GM12864 (cell line): ENCODE results near the gene MGMT.

Source experiments
- DNase-seq: peaks from one replicate; pipeline ENCODE4 v3.0.0-alpha.2; 2011; ENCODE audit warnings: low read depth
- H3K4me3 ChIP-seq: 2 replicates; pipeline ENCODE4 v1.5.1; 2011; ENCODE audit warnings: mild to moderate bottlenecking, low read depth, low read length, control low read depth
- TF ChIP-seq, protein P1 (sequence below): IDR thresholded peaks from 2 replicates; pipeline ENCODE4 v1.5.1; 2011; ENCODE audit warnings: low read depth, mild to moderate bottlenecking, moderate library complexity, low read length, control low read depth, inconsistent platforms; ENCODE audit errors: missing control alignments

MGMT gene

DNA sequence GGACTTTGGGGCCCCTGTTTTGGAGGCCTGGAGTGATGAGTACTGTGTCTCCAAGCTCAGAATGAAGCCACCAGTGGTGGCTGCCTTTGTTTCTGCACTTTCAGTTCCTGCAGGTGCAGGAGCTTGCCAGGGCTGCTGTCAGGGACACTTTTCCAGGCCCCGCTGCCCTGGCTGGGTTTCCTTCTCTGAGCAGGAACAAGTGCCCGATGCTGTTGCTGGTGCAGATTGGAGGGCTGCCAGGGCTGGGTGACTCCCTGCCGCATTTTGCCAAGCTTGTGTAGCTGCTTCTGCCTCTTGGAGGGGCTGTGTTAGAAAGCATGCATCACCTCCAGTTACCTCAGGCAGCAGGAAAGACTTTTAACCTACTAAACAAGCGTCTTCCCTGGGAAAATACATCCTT is 211.1 kb downstream of the MGMT start:
- TF ChIP-seq, protein P1, sequence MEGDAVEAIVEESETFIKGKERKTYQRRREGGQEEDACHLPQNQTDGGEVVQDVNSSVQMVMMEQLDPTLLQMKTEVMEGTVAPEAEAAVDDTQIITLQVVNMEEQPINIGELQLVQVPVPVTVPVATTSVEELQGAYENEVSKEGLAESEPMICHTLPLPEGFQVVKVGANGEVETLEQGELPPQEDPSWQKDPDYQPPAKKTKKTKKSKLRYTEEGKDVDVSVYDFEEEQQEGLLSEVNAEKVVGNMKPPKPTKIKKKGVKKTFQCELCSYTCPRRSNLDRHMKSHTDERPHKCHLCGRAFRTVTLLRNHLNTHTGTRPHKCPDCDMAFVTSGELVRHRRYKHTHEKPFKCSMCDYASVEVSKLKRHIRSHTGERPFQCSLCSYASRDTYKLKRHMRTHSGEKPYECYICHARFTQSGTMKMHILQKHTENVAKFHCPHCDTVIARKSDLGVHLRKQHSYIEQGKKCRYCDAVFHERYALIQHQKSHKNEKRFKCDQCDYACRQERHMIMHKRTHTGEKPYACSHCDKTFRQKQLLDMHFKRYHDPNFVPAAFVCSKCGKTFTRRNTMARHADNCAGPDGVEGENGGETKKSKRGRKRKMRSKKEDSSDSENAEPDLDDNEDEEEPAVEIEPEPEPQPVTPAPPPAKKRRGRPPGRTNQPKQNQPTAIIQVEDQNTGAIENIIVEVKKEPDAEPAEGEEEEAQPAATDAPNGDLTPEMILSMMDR: no peak
- no peak for DNase-seq
- H3K4me3 ChIP-seq: no peak overlapping the region

DNA sequence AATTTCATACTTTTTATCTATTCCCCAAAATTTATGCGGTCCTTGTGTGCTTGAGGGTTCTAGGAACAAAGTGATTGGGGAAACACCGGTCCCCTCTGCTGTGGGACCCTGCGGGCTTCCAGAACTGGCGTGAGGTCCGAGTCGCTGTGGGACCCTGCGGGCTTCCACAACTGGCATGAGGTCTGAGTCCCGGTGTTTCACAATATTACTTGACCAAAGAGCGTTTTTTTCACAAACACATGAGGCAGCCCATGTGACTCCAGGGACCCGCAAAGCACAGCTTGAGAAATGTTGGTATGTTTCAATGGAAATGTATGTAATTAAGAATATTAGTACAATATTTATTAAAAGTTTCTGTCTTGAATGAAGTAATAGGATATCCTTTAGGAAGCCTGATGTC is 212.2 kb downstream of the MGMT start:
- TF ChIP-seq, protein P1: no peak
- H3K4me3 ChIP-seq: no peak overlapping the region
- no peak for DNase-seq

DNA sequence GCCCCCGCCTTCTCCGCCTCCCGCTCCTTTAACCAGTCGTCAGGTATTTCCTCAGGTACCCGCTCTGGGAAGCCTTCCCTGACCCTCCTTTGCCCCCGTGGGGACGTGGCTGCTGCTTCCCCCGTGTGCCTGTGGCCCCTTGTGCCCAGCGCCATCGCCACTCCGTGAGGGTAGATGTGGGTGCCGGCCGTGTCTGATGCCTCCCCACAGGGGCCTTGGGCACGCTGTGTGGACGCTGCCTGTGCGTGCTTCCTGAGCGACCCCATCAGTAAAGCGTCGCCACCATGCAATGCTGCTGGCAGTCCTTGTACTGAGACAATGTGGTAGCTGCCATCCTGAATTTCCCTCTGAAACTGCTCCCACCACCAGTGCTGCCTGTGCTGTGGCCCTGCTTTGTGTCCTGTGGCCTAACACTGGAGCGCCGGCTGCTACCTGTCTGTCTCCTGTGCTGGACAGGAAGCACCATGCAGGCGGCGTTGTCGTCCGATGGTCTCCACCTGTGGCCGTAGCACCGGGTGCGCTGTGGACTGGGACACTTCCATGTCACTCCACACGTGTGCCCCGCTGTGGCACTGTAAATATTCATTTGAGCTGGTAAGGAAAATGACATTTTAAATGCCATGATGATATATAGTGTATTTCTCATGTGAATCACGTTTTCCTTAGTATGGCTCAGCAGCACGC is 213.8 kb downstream of the MGMT start:
- TF ChIP-seq, protein P1: no peak
- no peak for DNase-seq
- no peak overlapping the region for H3K4me3 ChIP-seq

DNA sequence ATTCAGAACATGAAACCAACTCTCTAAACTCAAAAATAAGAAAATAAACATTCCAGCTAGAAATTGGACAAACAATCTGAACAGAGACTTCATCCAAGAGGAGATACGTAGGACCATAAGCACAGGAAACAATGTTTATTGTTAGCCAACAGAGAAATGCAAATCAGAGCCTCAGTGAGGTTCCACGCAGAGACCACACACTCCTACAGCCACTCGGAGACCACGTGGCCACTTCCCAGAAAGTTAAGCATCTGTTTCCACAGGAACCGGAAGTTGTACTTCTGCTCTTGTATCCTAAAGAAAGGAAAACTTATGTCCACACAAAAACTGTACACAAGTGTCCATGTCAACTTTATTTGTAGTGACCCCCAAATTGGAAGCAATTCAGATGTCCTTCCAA is 214.8 kb downstream of the MGMT start:
- DNase-seq: no peak
- TF ChIP-seq, protein P1: no peak
- H3K4me3 ChIP-seq: no peak overlapping the region

DNA sequence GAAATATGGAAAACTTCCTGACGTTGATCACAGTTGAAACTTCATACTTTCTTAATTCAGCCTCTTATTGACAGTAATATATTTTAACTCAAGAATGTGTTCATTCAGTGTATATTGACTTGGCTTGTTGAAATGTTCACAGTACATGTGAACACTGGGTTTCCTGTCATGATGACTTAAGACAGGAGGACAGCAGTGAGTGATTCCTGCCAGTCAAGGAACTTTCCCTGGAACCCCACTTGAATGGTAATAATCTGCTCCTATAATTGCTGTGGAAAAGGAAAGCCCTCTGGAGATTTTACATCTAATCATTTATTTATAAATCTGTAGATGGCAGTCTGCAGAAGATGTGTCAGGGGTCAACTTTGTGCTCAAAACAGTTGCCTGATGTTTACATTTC is 216.5 kb downstream of the MGMT start:
- DNase-seq: no peak
- no peak overlapping the region for H3K4me3 ChIP-seq
- TF ChIP-seq, protein P1: no peak

DNA sequence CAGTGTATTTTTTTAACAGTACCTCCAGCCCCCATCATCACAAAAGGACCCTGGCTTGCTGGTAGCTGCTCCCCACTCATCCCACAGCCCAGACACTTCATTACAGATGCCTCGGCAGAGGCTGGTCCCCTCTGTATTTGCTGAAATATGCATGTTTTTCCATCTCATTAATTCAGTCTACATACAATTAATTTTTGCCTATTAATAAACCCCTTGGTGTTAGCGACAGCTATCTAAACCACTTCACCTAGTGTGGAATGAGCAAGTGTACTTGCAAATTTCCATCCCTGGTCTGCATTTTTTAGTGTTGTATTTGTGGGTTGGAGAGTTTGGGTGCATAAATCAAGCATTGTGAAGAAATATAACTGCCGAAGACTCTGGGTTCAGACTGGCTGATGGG is 216.9 kb downstream of the MGMT start:
- TF ChIP-seq, protein P1: no peak
- DNase-seq: no peak

DNA sequence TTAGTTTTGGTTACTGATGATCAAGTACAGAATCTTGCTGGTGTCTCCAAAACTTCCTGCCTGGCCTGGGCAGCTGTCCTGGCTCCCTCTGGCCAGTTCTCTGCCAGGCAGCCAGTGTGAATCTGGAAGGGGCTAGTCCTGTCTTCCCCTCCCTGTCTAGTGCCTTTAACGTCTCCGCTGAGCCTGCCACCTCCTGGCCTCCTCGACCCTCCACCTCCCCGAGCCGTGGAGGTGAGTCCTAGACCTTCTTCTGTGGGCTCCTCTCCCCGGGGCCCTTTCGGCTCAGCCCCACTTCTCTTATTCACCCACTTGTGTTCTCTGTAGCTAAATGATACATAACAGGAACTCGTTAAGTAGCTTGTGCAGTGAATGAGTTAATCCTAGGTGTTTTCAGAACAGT is 218.2 kb downstream of the MGMT start:
- DNase-seq: no peak
- H3K4me3 ChIP-seq: no peak overlapping the region
- TF ChIP-seq, protein P1: no peak

More for the DNA sequence above, 216.9 kb downstream of the MGMT start:
- H3K4me3 ChIP-seq: no peak overlapping the region
